ENCODE data around the gene PCYT1A. TPM values are rescaled to one million over a fixed set of nuclear protein-coding genes. Genes with fewer than 3 reads are reported as not detected.

The PCYT1A gene
- total RNA-seq, 1 donor from 2014 or later: 55.7 TPM

- no peaks in the 10 kb centered on the region for H3K9me3 ChIP-seq
- no peak overlapping the region for H3K4me3 ChIP-seq
- H3K27me3 ChIP-seq: no peaks in the 10 kb centered on the region
- H3K4me1 ChIP-seq: no peaks in the 10 kb centered on the region
- H3K27ac ChIP-seq: no peak overlapping the region
- intact Hi-C loops (cut with DNase I): no loop called here
- no peak for DNase-seq (ENCODE audit: extremely low spot score in 2 of 2)
- TF ChIP-seq POLR2AphosphoS5 (IDR thresholded peaks at IDR 0.05; ENCODE audit: insufficient read depth in 1 of 2, low read depth in 1 of 2) (no peak), POLR2A (IDR thresholded peaks at IDR 0.05) (no peak), CTCF (IDR thresholded peaks at IDR 0.05) (no peak)
- H3K36me3 ChIP-seq: peaks cover 0 to 16% of the 10 kb centered on the region in 2 donors
Measured at GRCh38 chr3:196232882-196233251, 54.7 kb downstream of the PCYT1A start.

- Histone ChIP-seq H3K27me3 (no peaks in the 10 kb centered on the region), H3K36me3 (peaks cover 0 to 10% of the 10 kb centered on the region in 2 donors), H3K9me3 (no peaks in the 10 kb centered on the region), H3K27ac (no peak overlapping the region), H3K4me1 (no peaks in the 10 kb centered on the region), H3K4me3 (no peak overlapping the region)
- intact Hi-C loops (cut with DNase I): no loop called here
- TF ChIP-seq POLR2A (IDR thresholded peaks at IDR 0.05) (no peak), CTCF (IDR thresholded peaks at IDR 0.05) (no peak), POLR2AphosphoS5 (IDR thresholded peaks at IDR 0.05; ENCODE audit: insufficient read depth in 1 of 2, low read depth in 1 of 2) (no peak)
- no peak for DNase-seq (ENCODE audit: extremely low spot score in 2 of 2)
Measured at GRCh38 chr3:196232154-196232881, 55.2 kb downstream of the PCYT1A start.

- no peaks in the 10 kb centered on the region for H3K27me3 ChIP-seq
- intact Hi-C loops (cut with DNase I): no loop called here
- no peak overlapping the region for H3K27ac ChIP-seq
- no peak overlapping the region for H3K4me3 ChIP-seq
- no peaks in the 10 kb centered on the region for H3K9me3 ChIP-seq
- DNase-seq (ENCODE audit: extremely low spot score in 2 of 2): no peak
- no peaks in the 10 kb centered on the region for H3K36me3 ChIP-seq
- H3K4me1 ChIP-seq: no peaks in the 10 kb centered on the region
- TF ChIP-seq CTCF (IDR thresholded peaks at IDR 0.05): no peak
- TF ChIP-seq POLR2A (IDR thresholded peaks at IDR 0.05): no peak
- no peak for TF ChIP-seq POLR2AphosphoS5 (IDR thresholded peaks at IDR 0.05; ENCODE audit: insufficient read depth in 1 of 2, low read depth in 1 of 2)
Measured at GRCh38 chr3:196227629-196228493, 59.7 kb downstream of the PCYT1A start.

- DNase-seq (ENCODE audit: extremely low spot score in 2 of 2): no peak
- no peak for TF ChIP-seq CTCF (IDR thresholded peaks at IDR 0.05)
- no peak for TF ChIP-seq POLR2A (IDR thresholded peaks at IDR 0.05)
- no peak for TF ChIP-seq POLR2AphosphoS5 (IDR thresholded peaks at IDR 0.05; ENCODE audit: insufficient read depth in 1 of 2, low read depth in 1 of 2)
- Histone ChIP-seq H3K9me3 (no peaks in the 10 kb centered on the region), H3K27me3 (no peaks in the 10 kb centered on the region), H3K36me3 (no peaks in the 10 kb centered on the region), H3K27ac (no peak overlapping the region), H3K4me3 (no peak overlapping the region), H3K4me1 (no peaks in the 10 kb centered on the region)
- intact Hi-C loops (cut with DNase I): no loop called here
Measured at GRCh38 chr3:196227121-196227561, 60.4 kb downstream of the PCYT1A start.
